ENCODE data around the gene CCSER1. TPM values are rescaled to one million over a fixed set of nuclear protein-coding genes. Genes with fewer than 3 reads are reported as not detected.

The CCSER1 gene
- total RNA-seq, 1 experiment from 2014 or later: 0.05 TPM

DNA sequence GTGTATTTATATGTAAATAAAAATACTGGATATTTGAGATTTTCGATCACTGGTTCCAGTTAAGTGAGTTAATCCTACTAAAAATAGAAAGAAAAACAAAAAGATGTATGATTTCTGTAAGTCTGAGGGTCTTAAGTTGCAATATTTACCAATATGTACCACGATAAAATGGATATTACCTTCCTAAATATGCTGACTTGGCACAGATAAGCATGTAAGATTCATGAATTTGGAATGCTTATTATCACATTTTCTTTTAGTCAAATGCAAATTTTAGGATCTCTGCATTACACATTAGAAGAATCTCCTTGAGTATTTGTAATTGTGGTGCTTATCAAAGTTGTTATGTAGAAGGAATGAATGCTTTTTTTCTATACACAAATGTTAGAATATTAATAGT, 1158.3 kb downstream of the CCSER1 start:
- ATAC-seq (no peak), DNase-seq (ENCODE audit: low read depth, low spot score) (no peak)
- Histone ChIP-seq H3K27ac (ENCODE audit: low read length) (no peak overlapping the region), H3K4me1 (ENCODE audit: control insufficient read depth, insufficient read depth, low read length) (no peaks in the 10 kb centered on the region), H3K36me3 (ENCODE audit: control insufficient read depth, insufficient read depth, low read length) (no peaks in the 10 kb centered on the region), H3K9me3 (ENCODE audit: control insufficient read depth, insufficient read depth, low read depth, low read length) (no peaks in the 10 kb centered on the region), H3K27me3 (ENCODE audit: control insufficient read depth, insufficient read depth, low read length) (no peaks in the 10 kb centered on the region), H3K4me3 (ENCODE audit: low read depth in 2 of 2, low read length in 2 of 2) (no peak overlapping the region)
- BruUV-seq (replicated peaks): no TSS peak
- in situ Hi-C loops (cut with HindIII; ENCODE audit: low pct_unique_long_range_greater_than_20kb, low sequenced_read_pairs) (no loop called here), intact Hi-C loops (cut with micrococcal nuclease; ENCODE audit: unreplicated experiment) (no loop called here)
- ChIA-PET CTCF (no interaction called here), POLR2A (no interaction called here)
- no peak for TF ChIP-seq SIN3A (IDR thresholded peaks at IDR 0.05; ENCODE audit: borderline replicate concordance, insufficient read depth, low read depth, low read length)

DNA sequence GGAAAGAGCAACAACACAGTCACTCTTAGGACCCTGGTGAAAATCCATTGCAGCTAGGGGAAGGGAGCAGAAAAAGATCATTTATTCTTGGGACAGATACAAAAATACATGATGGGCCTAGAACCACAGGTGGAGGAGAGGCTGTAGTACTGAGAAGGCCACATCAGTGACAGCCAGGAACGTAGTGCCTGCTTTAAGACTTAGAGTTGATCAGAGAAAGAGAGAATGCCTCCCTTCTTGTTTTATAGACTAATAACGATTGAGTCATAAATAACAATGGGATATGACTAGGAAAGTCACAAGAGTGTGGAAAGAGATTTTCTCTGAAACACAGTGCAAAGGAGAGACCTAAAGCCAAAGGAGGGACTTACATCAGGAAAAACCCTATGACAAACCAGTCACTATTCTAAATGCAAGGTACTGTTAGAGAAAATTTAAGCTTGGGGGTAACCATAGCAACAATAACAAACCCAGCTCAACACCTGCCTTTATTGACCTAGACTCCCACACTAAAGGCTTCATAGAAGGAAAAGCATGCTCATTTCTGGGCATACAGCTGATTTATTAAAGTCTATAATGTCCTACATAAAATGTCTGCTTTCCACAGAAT, 1161.6 kb downstream of the CCSER1 start:
- Histone ChIP-seq H3K27me3 (ENCODE audit: control insufficient read depth, insufficient read depth, low read length) (no peaks in the 10 kb centered on the region), H3K4me3 (ENCODE audit: low read depth in 2 of 2, low read length in 2 of 2) (no peak overlapping the region), H3K36me3 (ENCODE audit: control insufficient read depth, insufficient read depth, low read length) (no peaks in the 10 kb centered on the region), H3K4me1 (ENCODE audit: control insufficient read depth, insufficient read depth, low read length) (no peaks in the 10 kb centered on the region), H3K27ac (ENCODE audit: low read length) (no peak overlapping the region), H3K9me3 (ENCODE audit: control insufficient read depth, insufficient read depth, low read depth, low read length) (no peaks in the 10 kb centered on the region)
- ChIA-PET CTCF (no interaction called here), POLR2A (no interaction called here)
- intact Hi-C loops (cut with micrococcal nuclease; ENCODE audit: unreplicated experiment) (no loop called here), in situ Hi-C loops (cut with HindIII; ENCODE audit: low pct_unique_long_range_greater_than_20kb, low sequenced_read_pairs) (no loop called here)
- DNase-seq (ENCODE audit: low read depth, low spot score) (no peak), ATAC-seq (no peak)
- no peak for TF ChIP-seq POLR2AphosphoS5 (IDR thresholded peaks at IDR 0.05; ENCODE audit: low read depth, low read length)
- no peak for TF ChIP-seq SIN3A (IDR thresholded peaks at IDR 0.05; ENCODE audit: borderline replicate concordance, insufficient read depth, low read depth, low read length)
- TF ChIP-seq, protein P1, sequence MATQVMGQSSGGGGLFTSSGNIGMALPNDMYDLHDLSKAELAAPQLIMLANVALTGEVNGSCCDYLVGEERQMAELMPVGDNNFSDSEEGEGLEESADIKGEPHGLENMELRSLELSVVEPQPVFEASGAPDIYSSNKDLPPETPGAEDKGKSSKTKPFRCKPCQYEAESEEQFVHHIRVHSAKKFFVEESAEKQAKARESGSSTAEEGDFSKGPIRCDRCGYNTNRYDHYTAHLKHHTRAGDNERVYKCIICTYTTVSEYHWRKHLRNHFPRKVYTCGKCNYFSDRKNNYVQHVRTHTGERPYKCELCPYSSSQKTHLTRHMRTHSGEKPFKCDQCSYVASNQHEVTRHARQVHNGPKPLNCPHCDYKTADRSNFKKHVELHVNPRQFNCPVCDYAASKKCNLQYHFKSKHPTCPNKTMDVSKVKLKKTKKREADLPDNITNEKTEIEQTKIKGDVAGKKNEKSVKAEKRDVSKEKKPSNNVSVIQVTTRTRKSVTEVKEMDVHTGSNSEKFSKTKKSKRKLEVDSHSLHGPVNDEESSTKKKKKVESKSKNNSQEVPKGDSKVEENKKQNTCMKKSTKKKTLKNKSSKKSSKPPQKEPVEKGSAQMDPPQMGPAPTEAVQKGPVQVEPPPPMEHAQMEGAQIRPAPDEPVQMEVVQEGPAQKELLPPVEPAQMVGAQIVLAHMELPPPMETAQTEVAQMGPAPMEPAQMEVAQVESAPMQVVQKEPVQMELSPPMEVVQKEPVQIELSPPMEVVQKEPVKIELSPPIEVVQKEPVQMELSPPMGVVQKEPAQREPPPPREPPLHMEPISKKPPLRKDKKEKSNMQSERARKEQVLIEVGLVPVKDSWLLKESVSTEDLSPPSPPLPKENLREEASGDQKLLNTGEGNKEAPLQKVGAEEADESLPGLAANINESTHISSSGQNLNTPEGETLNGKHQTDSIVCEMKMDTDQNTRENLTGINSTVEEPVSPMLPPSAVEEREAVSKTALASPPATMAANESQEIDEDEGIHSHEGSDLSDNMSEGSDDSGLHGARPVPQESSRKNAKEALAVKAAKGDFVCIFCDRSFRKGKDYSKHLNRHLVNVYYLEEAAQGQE (IDR thresholded peaks at IDR 0.05; ENCODE audit: insufficient read depth in 1 of 2, low read depth in 2 of 2, low read length in 1 of 2): no peak
- TF ChIP-seq, protein P2, sequence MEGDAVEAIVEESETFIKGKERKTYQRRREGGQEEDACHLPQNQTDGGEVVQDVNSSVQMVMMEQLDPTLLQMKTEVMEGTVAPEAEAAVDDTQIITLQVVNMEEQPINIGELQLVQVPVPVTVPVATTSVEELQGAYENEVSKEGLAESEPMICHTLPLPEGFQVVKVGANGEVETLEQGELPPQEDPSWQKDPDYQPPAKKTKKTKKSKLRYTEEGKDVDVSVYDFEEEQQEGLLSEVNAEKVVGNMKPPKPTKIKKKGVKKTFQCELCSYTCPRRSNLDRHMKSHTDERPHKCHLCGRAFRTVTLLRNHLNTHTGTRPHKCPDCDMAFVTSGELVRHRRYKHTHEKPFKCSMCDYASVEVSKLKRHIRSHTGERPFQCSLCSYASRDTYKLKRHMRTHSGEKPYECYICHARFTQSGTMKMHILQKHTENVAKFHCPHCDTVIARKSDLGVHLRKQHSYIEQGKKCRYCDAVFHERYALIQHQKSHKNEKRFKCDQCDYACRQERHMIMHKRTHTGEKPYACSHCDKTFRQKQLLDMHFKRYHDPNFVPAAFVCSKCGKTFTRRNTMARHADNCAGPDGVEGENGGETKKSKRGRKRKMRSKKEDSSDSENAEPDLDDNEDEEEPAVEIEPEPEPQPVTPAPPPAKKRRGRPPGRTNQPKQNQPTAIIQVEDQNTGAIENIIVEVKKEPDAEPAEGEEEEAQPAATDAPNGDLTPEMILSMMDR (IDR thresholded peaks at IDR 0.05): no peak
- TF ChIP-seq TCF7L2 (IDR thresholded peaks at IDR 0.05; ENCODE audit: low read depth, low read length): no peak
- no TSS peak for BruUV-seq (replicated peaks)

DNA sequence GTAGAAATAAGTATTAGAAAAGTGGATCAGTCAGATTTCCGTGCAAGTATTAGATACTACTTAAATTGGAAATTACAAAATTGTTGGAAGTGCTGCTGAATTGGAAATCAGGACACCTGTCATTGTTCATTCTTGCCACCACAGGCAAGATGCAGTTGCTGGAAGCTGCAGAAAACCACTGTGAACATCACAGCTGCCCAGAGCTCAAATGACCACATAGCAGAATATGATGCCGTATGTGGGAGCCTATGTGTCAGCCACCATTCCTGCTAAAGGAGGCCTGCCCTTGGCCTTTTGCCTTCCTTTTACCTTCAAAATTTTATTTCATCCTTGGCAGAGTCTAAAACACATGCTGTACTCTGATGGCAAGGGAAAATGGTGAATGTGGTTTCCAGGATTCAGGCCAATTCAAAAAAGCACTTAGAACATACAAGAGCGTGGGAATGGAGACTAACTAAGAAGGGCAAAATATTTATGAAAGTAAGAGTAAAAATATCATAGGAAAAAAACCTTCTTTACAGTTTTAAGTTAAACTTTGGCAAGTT, 1171.0 kb downstream of the CCSER1 start:
- H3K27me3 ChIP-seq (ENCODE audit: control insufficient read depth, insufficient read depth, low read length): no peaks in the 10 kb centered on the region
- DNase-seq (ENCODE audit: low read depth, low spot score) (no peak), ATAC-seq (no peak)
- H3K4me1 ChIP-seq (ENCODE audit: control insufficient read depth, insufficient read depth, low read length): no peaks in the 10 kb centered on the region
- TF ChIP-seq, protein P2 (IDR thresholded peaks at IDR 0.05): no peak
- no peak for TF ChIP-seq TCF7L2 (IDR thresholded peaks at IDR 0.05; ENCODE audit: low read depth, low read length)
- TF ChIP-seq, protein P1 (IDR thresholded peaks at IDR 0.05; ENCODE audit: insufficient read depth in 1 of 2, low read depth in 2 of 2, low read length in 1 of 2): no peak
- no peak for TF ChIP-seq POLR2AphosphoS5 (IDR thresholded peaks at IDR 0.05; ENCODE audit: low read depth, low read length)
- TF ChIP-seq SIN3A (IDR thresholded peaks at IDR 0.05; ENCODE audit: borderline replicate concordance, insufficient read depth, low read depth, low read length): no peak
- no peaks in the 10 kb centered on the region for H3K36me3 ChIP-seq (ENCODE audit: control insufficient read depth, insufficient read depth, low read length)
- intact Hi-C loops (cut with micrococcal nuclease; ENCODE audit: unreplicated experiment) (no loop called here), in situ Hi-C loops (cut with HindIII; ENCODE audit: low pct_unique_long_range_greater_than_20kb, low sequenced_read_pairs) (no loop called here)
- CTCF ChIA-PET: no interaction called here
- no peaks in the 10 kb centered on the region for H3K9me3 ChIP-seq (ENCODE audit: control insufficient read depth, insufficient read depth, low read depth, low read length)
- H3K4me3 ChIP-seq (ENCODE audit: low read depth in 2 of 2, low read length in 2 of 2): no peak overlapping the region
- BruUV-seq (replicated peaks): no TSS peak
- H3K27ac ChIP-seq (ENCODE audit: low read length): no peak overlapping the region
- POLR2A ChIA-PET: no interaction called here
